NCI-H526 treated with DMSO at 0.1 percent for 48 hours (cell line): ENCODE data around the gene NDUFAF2.
"Not testable (repeated sequence)": the region's sequence is repeated elsewhere in the genome, so short reads cannot be mapped to it uniquely, and the experiment has no call there.

Experiments
- DNase-seq: peaks from one replicate; lab custom pipeline; 2025; lab: John Stamatoyannopoulos, UW

Gene NDUFAF2

GRCh38 chr5:60993425-60993824 lies 48.4 kb downstream of the NDUFAF2 start:
- no peak for DNase-seq

DNA sequence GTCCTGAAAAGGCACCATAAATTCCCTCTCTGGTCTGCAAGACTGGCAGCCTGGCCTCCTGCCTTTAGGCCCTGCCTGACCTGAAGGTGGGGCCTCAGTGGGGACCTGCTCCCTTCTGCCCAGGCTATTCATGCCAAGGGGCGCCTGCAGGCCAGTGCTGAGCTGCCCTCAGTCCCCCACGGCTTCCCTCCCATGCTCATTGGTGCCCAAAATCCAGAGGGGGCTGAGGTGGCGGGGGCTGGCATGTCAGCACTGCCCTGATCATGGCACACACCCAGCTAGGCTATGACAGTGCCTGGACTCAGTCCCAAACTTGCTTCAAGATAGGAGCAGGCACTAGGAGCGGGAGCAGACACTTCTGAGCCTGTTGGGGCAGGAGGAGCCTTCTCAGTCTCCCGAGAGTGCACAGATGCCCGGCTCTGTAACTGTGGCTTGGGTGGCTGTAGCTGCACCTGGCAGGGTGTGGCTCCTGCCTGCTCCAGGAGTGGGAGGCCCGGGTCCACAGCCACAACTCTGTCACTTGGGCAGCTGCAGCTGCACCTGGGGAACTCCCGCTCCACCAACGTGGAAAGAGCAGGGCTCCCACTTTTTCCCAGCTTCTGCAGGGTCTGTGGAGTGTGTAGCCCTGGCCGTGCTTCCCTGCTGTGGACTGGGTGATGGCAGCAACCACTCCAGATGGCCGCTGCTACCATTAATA lies 49.0 kb downstream of the NDUFAF2 start:
- no peak for DNase-seq

GRCh38 chr5:60996368-60996767 lies 51.4 kb downstream of the NDUFAF2 start:
- DNase-seq: no peak

DNA sequence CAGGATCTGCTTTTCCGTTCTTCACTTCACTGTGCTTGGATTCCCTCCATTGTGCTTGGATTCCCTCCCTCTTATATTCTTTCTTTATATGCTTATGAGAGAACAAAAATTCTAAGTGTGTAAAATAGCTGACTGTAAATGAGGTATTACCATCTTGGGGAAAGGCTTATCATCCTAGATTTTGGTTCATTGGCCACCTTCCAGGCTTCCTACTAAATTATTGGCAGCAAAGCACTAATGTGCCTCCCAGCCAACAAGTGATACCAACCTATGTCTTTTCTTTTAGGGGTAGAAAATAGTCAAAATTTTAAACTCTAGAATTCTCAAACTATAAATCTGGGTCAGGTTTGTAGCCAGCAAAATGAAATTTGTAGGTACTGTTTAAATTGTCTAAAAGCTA lies 52.7 kb downstream of the NDUFAF2 start:
- no peak for DNase-seq

DNA sequence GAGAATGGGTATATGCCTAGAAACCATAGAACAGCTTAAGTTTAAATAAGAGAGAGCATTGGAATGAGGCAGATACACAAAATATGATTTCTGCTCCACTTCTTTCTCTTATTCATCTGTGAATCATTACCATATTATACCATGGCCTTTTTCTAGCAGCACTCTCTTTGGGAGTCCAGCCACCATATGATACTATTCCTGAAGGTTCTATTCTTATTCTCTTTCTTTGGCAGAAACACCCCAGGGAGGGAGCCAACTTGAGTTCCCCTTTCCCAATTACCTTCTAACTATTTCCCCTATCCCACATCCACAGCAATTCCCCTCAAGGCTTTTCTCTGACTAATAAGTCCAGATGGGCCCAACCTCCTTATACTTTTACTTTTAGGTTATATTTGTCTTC lies 55.9 kb downstream of the NDUFAF2 start:
- DNase-seq: no peak

DNA sequence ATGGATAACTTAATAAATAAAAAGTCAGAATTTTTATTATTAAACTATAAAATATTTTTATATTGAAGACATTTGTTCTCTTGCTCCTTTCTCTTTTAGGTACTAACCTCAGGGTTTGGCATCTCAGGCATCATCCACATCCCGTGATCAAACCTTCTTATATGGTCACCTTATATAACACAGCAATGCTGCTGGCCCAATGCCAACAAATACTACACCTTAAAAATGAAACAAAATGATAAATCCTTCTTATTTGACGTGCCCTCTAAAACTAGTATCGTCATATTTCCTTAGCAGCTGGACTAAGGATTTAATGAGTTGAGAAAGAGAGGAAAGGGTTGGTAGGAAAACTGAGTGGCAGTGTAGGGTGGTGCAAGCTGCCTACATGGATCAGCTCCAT lies 56.6 kb downstream of the NDUFAF2 start:
- no peak for DNase-seq

GRCh38 chr5:61002611-61003355 lies 57.8 kb downstream of the NDUFAF2 start:
- no peak for DNase-seq

- DNase-seq: no peak
Observed at GRCh38 chr5:61004448-61004847, 59.4 kb downstream of the NDUFAF2 start.

DNA sequence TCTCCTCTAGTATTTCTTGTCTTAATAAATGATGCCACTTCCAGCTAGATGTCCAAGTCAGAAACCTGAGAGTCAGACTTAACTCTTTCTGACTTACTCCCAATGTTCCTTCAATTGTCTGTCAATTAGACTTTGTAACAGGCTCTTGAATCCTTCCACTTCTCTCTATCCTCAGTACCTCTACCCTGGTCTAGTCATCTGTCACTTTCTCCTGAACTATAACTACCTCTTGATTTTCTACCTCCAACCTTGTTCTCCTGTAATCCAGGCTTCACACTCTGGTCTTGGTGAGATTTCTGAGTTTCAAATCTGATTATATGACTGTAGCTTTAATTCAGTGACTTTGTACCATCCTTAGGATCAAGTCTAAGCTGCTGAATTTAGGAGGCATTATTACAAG lies 64.9 kb downstream of the NDUFAF2 start:
- DNase-seq: no peak

GRCh38 chr5:61010467-61011454 lies 65.8 kb downstream of the NDUFAF2 start:
- DNase-seq: no peak

DNA sequence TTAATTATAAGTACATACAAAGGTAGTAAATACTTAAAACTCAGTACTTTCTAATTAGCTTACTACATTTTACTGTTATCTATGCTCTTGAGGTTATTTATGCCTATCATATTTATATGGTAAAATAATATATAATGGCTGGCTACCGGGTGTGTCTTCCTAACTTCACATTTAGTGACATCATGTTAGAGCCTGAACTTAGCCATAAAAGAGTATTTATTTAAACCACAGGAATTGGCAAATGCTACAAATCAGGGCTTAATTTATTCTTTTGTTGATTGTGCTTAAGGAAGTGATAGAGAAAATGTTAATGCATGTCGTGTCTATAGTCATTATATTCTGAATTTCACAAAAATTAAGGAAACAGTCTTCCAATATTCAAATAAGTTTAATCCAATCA lies 73.1 kb downstream of the NDUFAF2 start:
- no peak for DNase-seq

DNA sequence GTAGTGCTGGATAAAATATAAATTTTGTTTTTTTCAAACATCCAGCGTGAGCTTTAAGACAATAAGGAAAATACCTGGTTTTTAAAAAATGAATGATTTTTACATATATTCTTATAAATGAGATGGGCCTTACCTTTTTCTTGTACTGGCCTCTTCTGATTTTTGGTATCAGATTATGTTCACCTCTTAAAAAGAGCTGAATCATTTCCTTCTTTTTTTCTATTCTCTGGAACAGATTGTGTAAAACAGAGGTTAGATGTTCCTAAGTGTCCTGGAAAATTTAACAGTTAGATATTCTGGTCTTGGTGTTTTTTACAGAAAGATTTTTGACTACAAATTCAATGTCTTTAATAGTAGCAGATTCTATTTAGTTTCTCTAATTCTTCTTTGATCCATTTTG lies 74.6 kb downstream of the NDUFAF2 start:
- no peak for DNase-seq

- no peak for DNase-seq
Observed at GRCh38 chr5:61020415-61020814, 75.4 kb downstream of the NDUFAF2 start.

GRCh38 chr5:61023131-61023530 lies 78.1 kb downstream of the NDUFAF2 start:
- DNase-seq: no peak

- DNase-seq: no peak
Observed at GRCh38 chr5:61026004-61026403, 81.0 kb downstream of the NDUFAF2 start.

- no peak for DNase-seq
Observed at GRCh38 chr5:61028382-61028781, 83.4 kb downstream of the NDUFAF2 start.

DNA sequence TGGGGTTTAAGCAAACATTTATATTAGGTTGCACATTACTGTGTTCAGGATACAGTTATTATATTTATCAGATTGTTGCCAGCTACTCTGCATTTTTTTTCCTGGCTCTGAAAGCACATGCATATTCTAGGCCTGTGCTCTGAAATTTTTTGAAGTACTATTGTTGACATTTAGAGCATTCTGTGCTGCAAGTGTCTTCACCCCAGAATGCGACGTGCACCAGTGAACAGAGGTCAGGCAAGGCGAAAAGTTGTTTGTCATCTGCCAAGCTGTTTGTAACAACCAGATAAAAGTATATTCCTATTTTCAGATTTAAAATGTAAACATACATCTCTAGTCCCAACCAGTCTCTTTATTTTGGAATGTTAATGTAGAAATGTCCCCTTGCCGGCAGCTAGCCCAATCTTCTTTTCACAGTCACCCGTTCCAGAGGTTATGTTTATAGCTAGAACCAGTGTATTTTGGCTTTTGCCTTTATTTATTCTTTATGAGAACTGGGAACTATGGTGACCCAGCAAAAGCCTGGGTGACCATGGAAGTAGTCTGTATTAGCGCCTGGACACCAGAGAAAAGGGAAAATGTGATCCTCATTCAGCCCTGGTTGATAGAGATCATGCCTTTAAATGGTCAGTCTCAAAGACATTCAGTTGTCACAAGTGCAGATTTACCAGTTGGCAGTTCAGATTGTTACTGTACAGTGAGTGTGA lies 84.6 kb downstream of the NDUFAF2 start:
- no peak for DNase-seq

DNA sequence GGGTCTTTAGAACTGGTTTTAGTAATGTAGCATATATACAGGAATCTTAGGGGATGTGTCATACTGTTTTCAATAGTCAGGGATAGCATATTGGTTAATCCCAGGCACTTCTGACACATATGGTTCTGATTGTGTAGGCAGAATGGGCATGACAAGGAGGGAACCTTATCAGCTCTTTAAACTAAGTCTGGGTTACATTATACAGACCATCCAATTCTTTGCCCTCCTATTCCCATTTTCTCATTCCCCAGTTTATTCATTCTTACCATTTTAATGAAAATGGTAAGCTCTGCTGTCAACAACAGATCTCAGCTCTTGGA lies 85.1 kb downstream of the NDUFAF2 start:
- DNase-seq: no peak

- not testable (repeated sequence) for DNase-seq
Observed at GRCh38 chr5:61031301-61031700, 86.3 kb downstream of the NDUFAF2 start.

GRCh38 chr5:61044545-61044944 lies 99.5 kb downstream of the NDUFAF2 start:
- no peak for DNase-seq

- DNase-seq: no peak
Observed at GRCh38 chr5:61047346-61047745, 102.3 kb downstream of the NDUFAF2 start.

DNA sequence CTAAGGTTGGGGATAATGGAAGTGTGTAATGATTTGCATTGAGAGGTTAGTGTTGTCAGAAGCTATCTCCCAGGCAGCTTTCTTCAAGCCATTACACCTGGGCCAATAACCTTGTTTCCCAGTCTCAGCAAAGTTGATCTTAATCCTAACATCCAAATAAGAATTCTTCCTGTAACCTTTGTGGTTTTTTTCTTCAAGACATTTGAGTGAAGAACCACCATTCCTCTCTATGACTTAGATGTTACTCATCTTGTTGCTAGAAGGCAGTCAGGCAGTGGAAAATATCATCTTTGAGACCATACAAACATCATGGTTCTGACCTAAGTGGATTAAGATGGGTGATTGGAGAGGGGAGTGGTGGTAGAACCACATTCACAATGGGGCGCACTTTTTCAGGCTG lies 103.5 kb downstream of the NDUFAF2 start:
- no peak for DNase-seq
